GM23338 (cell line): ENCODE data around the gene GRAPL. TPM values are rescaled to one million over a fixed set of nuclear protein-coding genes. Genes with fewer than 3 reads are reported as not detected.
"Not testable (repeated sequence)": the region's sequence is repeated elsewhere in the genome, so short reads cannot be mapped to it uniquely, and the experiment has no call there.

Experiments used
- ATAC-seq: fragments of 200-7000 bp; cut with Tn5 transposase; 3 replicates; pipeline ENCODE4 v1.9.1; 2020
- DNase-seq: peaks from one replicate; pipeline ENCODE4 v3.0.0-alpha.2; 2015; ENCODE audit warnings: low spot score
- H2AFZ ChIP-seq: fragments of 200-600 bp; sonication (generic); 2 replicates; pipeline ENCODE4 v1.8.0; 2016; ENCODE audit warnings: antibody characterized with exemption, mild to moderate bottlenecking, moderate library complexity
- H3F3A ChIP-seq: fragments of 200-600 bp; sonication (generic); replicated peaks from 2 replicates; pipeline ENCODE4 v1.8.0; 2017; ENCODE audit warnings: antibody characterized with exemption, mixed run types, low read depth
- H3K27ac ChIP-seq: fragments of 200-600 bp; sonication (generic); 2 replicates; pipeline ENCODE4 v1.6.1; 2016; ENCODE audit warnings: low read depth
- H3K27me3 ChIP-seq: fragments of 200-600 bp; sonication (generic); 2 replicates; pipeline ENCODE4 v1.8.0; 2016; ENCODE audit warnings: mild to moderate bottlenecking, mixed run types, moderate library complexity; ENCODE audit not compliant: insufficient read depth
- H3K36me3 ChIP-seq: fragments of 200-600 bp; sonication (generic); 2 replicates; pipeline ENCODE4 v1.8.0; 2016; ENCODE audit warnings: mild to moderate bottlenecking; ENCODE audit not compliant: insufficient read depth
- H3K4me1 ChIP-seq: fragments of 200-600 bp; sonication (generic); 2 replicates; pipeline ENCODE4 v1.8.0; 2016; ENCODE audit warnings: mild to moderate bottlenecking, moderate library complexity; ENCODE audit not compliant: insufficient read depth
- H3K4me2 ChIP-seq: fragments of 200-600 bp; sonication (generic); 2 replicates; pipeline ENCODE4 v1.7.1; 2017; ENCODE audit warnings: mixed run types
- H3K4me3 ChIP-seq: fragments of 200-600 bp; sonication (generic); 2 replicates; pipeline ENCODE4 v1.6.1; 2016; ENCODE audit warnings: mixed run types
- H3K79me2 ChIP-seq: fragments of 200-600 bp; sonication (generic); replicated peaks from 2 replicates; pipeline ENCODE4 v1.8.0; 2017; ENCODE audit warnings: mild to moderate bottlenecking; ENCODE audit not compliant: insufficient read depth
- H3K9me2 ChIP-seq: fragments of 200-600 bp; sonication (generic); 2 replicates; pipeline ENCODE4 v1.8.0; 2017; ENCODE audit not compliant: insufficient read depth
- H4K20me1 ChIP-seq: fragments of 200-600 bp; sonication (generic); replicated peaks from 2 replicates; pipeline ENCODE4 v1.8.0; 2017; ENCODE audit warnings: mild to moderate bottlenecking; ENCODE audit not compliant: insufficient read depth
- H3K27ac Mint-ChIP-seq: 2 replicates; pipeline ENCODE4 v1.8.0; 2020; ENCODE audit warnings: inconsistent platforms, mild to moderate bottlenecking, moderate library complexity, mixed read lengths
- H3K27me3 Mint-ChIP-seq: 3 replicates; pipeline ENCODE4 v1.8.0; 2022; ENCODE audit warnings: low read depth, mild to moderate bottlenecking, moderate library complexity, mixed read lengths, inconsistent platforms; ENCODE audit not compliant: insufficient read depth, poor library complexity
- H3K36me3 Mint-ChIP-seq: 3 replicates; pipeline ENCODE4 v1.8.0; 2021; ENCODE audit warnings: low read depth, mild to moderate bottlenecking, inconsistent platforms, moderate library complexity, mixed read lengths
- H3K4me1 Mint-ChIP-seq: 3 replicates; pipeline ENCODE4 v1.8.0; 2020; ENCODE audit warnings: mild to moderate bottlenecking, inconsistent platforms, mixed read lengths
- H3K4me3 Mint-ChIP-seq: 3 replicates; pipeline ENCODE4 v1.8.0; 2021; ENCODE audit warnings: moderate library complexity, mild to moderate bottlenecking, inconsistent platforms, mixed read lengths
- H3K9me3 Mint-ChIP-seq: 3 replicates; pipeline ENCODE4 v1.8.0; 2020; ENCODE audit warnings: moderate library complexity, mild to moderate bottlenecking, inconsistent platforms, mixed read lengths
- polyA plus RNA-seq: library from polyadenylated mRNA; unstranded; fragments of >200 nt; fragmentation: Nextera tagmentation; extraction: Ambion mirVana; gene quantifications from 2 replicates; pipeline ENCODE4 v1.2.1, GENCODE V29; 2016
- total RNA-seq: library from RNA; depleted of rRNA; stranded (reverse); fragments of >200 nt; shearing (Covaris generic); gene quantifications from 2 replicates; pipeline ENCODE4 v1.2.3, GENCODE V29; 2014; rRNA removed

The GRAPL gene
- total and polyA plus RNA-seq, 2 experiments from 2014 or later = 0.28 TPM; not detected in 1

- not testable (repeated sequence) for DNase-seq, H3F3A ChIP-seq, H3K4me1 Mint-ChIP-seq, H3K27ac Mint-ChIP-seq, H3K9me2 ChIP-seq, H2AFZ ChIP-seq, H3K36me3 ChIP-seq, H3K4me1 ChIP-seq, H4K20me1 ChIP-seq, H3K9me3 Mint-ChIP-seq, H3K79me2 ChIP-seq, H3K36me3 Mint-ChIP-seq, H3K27ac ChIP-seq, H3K4me3 Mint-ChIP-seq, H3K4me3 ChIP-seq, H3K27me3 ChIP-seq, H3K27me3 Mint-ChIP-seq, H3K4me2 ChIP-seq
- peak; percentile 100 for ATAC-seq
Measured at GRCh38 chr17:19202448-19202847, 75.1 kb downstream of the GRAPL start.

GRCh38 chr17:19203429-19203828 is 76.0 kb downstream of the GRAPL start:
- not testable (repeated sequence) for H3K27me3 ChIP-seq, H3K27ac ChIP-seq, H3K4me1 ChIP-seq, H3F3A ChIP-seq, H3K36me3 ChIP-seq, H3K27me3 Mint-ChIP-seq, H3K27ac Mint-ChIP-seq, H3K4me3 Mint-ChIP-seq, DNase-seq, H3K9me3 Mint-ChIP-seq, H3K79me2 ChIP-seq, H3K36me3 Mint-ChIP-seq, H3K9me2 ChIP-seq, H3K4me2 ChIP-seq, H2AFZ ChIP-seq, ATAC-seq, H4K20me1 ChIP-seq, H3K4me3 ChIP-seq, H3K4me1 Mint-ChIP-seq

Other genes starting within 250 kb of the GRAPL start
- 0.10 TPM in 1 of 2 replicates, not detected in the other for gene SLC5A10, start 175.4 kb upstream of the GRAPL start, total RNA-seq
- gene SLC5A10, start 175.4 kb upstream of the GRAPL start, polyA plus RNA-seq = not detected in 2 replicates
- 44.5 and 46.6 TPM in 2 replicates for gene FAM83G, start 122.8 kb upstream of the GRAPL start, total RNA-seq
- 7.6 and 8.5 TPM in 2 replicates for gene FAM83G, start 122.8 kb upstream of the GRAPL start, polyA plus RNA-seq
- gene GRAP, start 80.6 kb upstream of the GRAPL start, total RNA-seq = 0.24 and 0.27 TPM in 2 replicates
- gene GRAP, start 80.6 kb upstream of the GRAPL start, polyA plus RNA-seq = 0.47 TPM in 1 of 2 replicates, not detected in the other
- 28.7 and 34.0 TPM in 2 replicates for gene EPN2, start 109.8 kb downstream of the GRAPL start, total RNA-seq
- gene EPN2, start 109.8 kb downstream of the GRAPL start, polyA plus RNA-seq = 149 and 164 TPM in 2 replicates
- gene B9D1, start 235.1 kb downstream of the GRAPL start, total RNA-seq = 47.2 and 63.5 TPM in 2 replicates
- gene B9D1, start 235.1 kb downstream of the GRAPL start, polyA plus RNA-seq = 28.6 and 35.2 TPM in 2 replicates